ENCODE measurements around the gene SORBS1.
A peak's percentile ranks its signal among the peaks of the same experiment; 100 is the strongest.

Gene SORBS1

GRCh38 chr10:95291365-95292039 is 269.7 kb downstream of the SORBS1 start:
- peak overlapping the region; percentile 25 for H2AK5ac ChIP-seq (ENCODE audit: low read length)
- WGBS (ENCODE audit: extremely low coverage, insufficient coverage, low lambda C conversion rate) = no CpG with 5 or more reads among the region's 19 CpGs
- H3K23ac ChIP-seq (ENCODE audit: low read length) = no peak overlapping the region
- H3K4me2 ChIP-seq (ENCODE audit: low read length) = peak overlapping the region; percentile 37
- peaks cover 26% of the 10 kb centered on the region for H3K79me2 ChIP-seq (ENCODE audit: control insufficient read depth, insufficient read depth, low read length)
- no peak overlapping the region for H3K4me3 ChIP-seq (ENCODE audit: low read length)
- no peak overlapping the region for H4K8ac ChIP-seq (ENCODE audit: low read depth, low read length)
- no peak overlapping the region for H4K5ac ChIP-seq (ENCODE audit: low read length)
- H3K36me3 ChIP-seq (ENCODE audit: control insufficient read depth, insufficient read depth, low read length) = no peaks in the 10 kb centered on the region
- H3K56ac ChIP-seq (ENCODE audit: low read length) = peak overlapping the region; percentile 73
- no peak overlapping the region for H3K4ac ChIP-seq (ENCODE audit: low read depth, low read length)
- peak overlapping the region; percentile 22 for H2BK5ac ChIP-seq (ENCODE audit: low read length)
- H3K27ac ChIP-seq (ENCODE audit: low read depth, low read length) = no peak overlapping the region
- peak overlapping the region; percentile 98 for H3K18ac ChIP-seq (ENCODE audit: low read length)
- H3K9ac ChIP-seq (ENCODE audit: low read length) = peak overlapping the region; percentile 56
- H2BK15ac ChIP-seq (replicated peaks; ENCODE audit: low read depth) = no peak overlapping the region
- peaks cover 12% of the 10 kb centered on the region for H3K4me1 ChIP-seq (ENCODE audit: control insufficient read depth, low read depth, low read length)
- DNase-seq = no peak
- no peaks in the 10 kb centered on the region for H3K27me3 ChIP-seq (ENCODE audit: insufficient read depth, low read length, poor library complexity)
- H3K79me1 ChIP-seq (ENCODE audit: low read length) = peaks cover 11% of the 10 kb centered on the region
- H2BK120ac ChIP-seq (ENCODE audit: low read depth, low read length) = peak overlapping the region; percentile 65

- peak; percentile 78 for DNase-seq
- peak within 1 kb of the TSS; percentile 74 for H3K27ac ChIP-seq (ENCODE audit: low read depth, low read length)
- H4K8ac ChIP-seq (ENCODE audit: low read depth, low read length) = peak within 1 kb of the TSS; percentile 67
- WGBS (ENCODE audit: extremely low coverage, insufficient coverage, low lambda C conversion rate) = no CpG with 5 or more reads among the region's 119 CpGs
- peak within 1 kb of the TSS; percentile 86 for H3K4me3 ChIP-seq (ENCODE audit: low read length)
- peak within 1 kb of the TSS; percentile 25 for H2AK5ac ChIP-seq (ENCODE audit: low read length)
- peak within 1 kb of the TSS; percentile 97 for H2BK120ac ChIP-seq (ENCODE audit: low read depth, low read length)
- H3K56ac ChIP-seq (ENCODE audit: low read length) = peak within 1 kb of the TSS; percentile 91
- no peaks in the 10 kb centered on the region for H3K27me3 ChIP-seq (ENCODE audit: insufficient read depth, low read length, poor library complexity)
- H3K23ac ChIP-seq (ENCODE audit: low read length) = no peak within 1 kb of the TSS
- H3K9ac ChIP-seq (ENCODE audit: low read length) = peak within 1 kb of the TSS; percentile 93
- no peaks in the 10 kb centered on the region for H3K36me3 ChIP-seq (ENCODE audit: control insufficient read depth, insufficient read depth, low read length)
- peaks cover 28% of the 10 kb centered on the region for H3K79me2 ChIP-seq (ENCODE audit: control insufficient read depth, insufficient read depth, low read length)
- no peak within 1 kb of the TSS for H4K5ac ChIP-seq (ENCODE audit: low read length)
- H3K4ac ChIP-seq (ENCODE audit: low read depth, low read length) = peak within 1 kb of the TSS; percentile 98
- H2BK15ac ChIP-seq (replicated peaks; ENCODE audit: low read depth) = peak within 1 kb of the TSS; percentile 1
- H2BK5ac ChIP-seq (ENCODE audit: low read length) = peak within 1 kb of the TSS; percentile 53
- H3K79me1 ChIP-seq (ENCODE audit: low read length) = peaks cover 11% of the 10 kb centered on the region
- H3K4me1 ChIP-seq (ENCODE audit: control insufficient read depth, low read depth, low read length) = peaks cover 12% of the 10 kb centered on the region
- H3K4me2 ChIP-seq (ENCODE audit: low read length) = peak within 1 kb of the TSS; percentile 38
- peak within 1 kb of the TSS; percentile 98 for H3K18ac ChIP-seq (ENCODE audit: low read length)
Measured at GRCh38 chr10:95290461-95291364, 270.5 kb downstream of the SORBS1 start, which contains the start of gene PDLIM1. Gene PDLIM1, minus strand, starts transcription at chr10:95291003. Its CDS starts 88 bp downstream, at chr10:95290915.

GRCh38 chr10:95289921-95290421 is 271.2 kb downstream of the SORBS1 start:
- Histone ChIP-seq H3K79me1 (ENCODE audit: low read length) (peaks cover 15% of the 10 kb centered on the region), H3K4me3 (ENCODE audit: low read length) (peak overlapping the region; percentile 86), H2BK15ac (replicated peaks; ENCODE audit: low read depth) (peak overlapping the region; percentile 1), H4K5ac (ENCODE audit: low read length) (no peak overlapping the region), H3K4me2 (ENCODE audit: low read length) (peak overlapping the region; percentile 34), H3K36me3 (ENCODE audit: control insufficient read depth, insufficient read depth, low read length) (no peaks in the 10 kb centered on the region), H2BK5ac (ENCODE audit: low read length) (no peak overlapping the region), H2AK5ac (ENCODE audit: low read length) (no peak overlapping the region), H3K9ac (ENCODE audit: low read length) (peak overlapping the region; percentile 93), H3K18ac (ENCODE audit: low read length) (peak overlapping the region; percentile 98), H3K27me3 (ENCODE audit: insufficient read depth, low read length, poor library complexity) (no peaks in the 10 kb centered on the region), H4K8ac (ENCODE audit: low read depth, low read length) (peak overlapping the region; percentile 67), H3K27ac (ENCODE audit: low read depth, low read length) (no peak overlapping the region), H3K79me2 (ENCODE audit: control insufficient read depth, insufficient read depth, low read length) (peaks cover 35% of the 10 kb centered on the region), H3K23ac (ENCODE audit: low read length) (no peak overlapping the region), H3K56ac (ENCODE audit: low read length) (peak overlapping the region; percentile 91), H3K4me1 (ENCODE audit: control insufficient read depth, low read depth, low read length) (peaks cover 10% of the 10 kb centered on the region), H2BK120ac (ENCODE audit: low read depth, low read length) (peak overlapping the region; percentile 97), H3K4ac (ENCODE audit: low read depth, low read length) (peak overlapping the region; percentile 98)
- WGBS (ENCODE audit: extremely low coverage, insufficient coverage, low lambda C conversion rate) = no CpG with 5 or more reads among the region's 14 CpGs
- no peak for DNase-seq

- Histone ChIP-seq H3K4me1 (ENCODE audit: control insufficient read depth, low read depth, low read length) (peaks cover 9% of the 10 kb centered on the region), H3K4ac (ENCODE audit: low read depth, low read length) (peak overlapping the region; percentile 98), H4K5ac (ENCODE audit: low read length) (no peak overlapping the region), H3K9ac (ENCODE audit: low read length) (peak overlapping the region; percentile 93), H3K56ac (ENCODE audit: low read length) (peak overlapping the region; percentile 91), H2BK15ac (replicated peaks; ENCODE audit: low read depth) (no peak overlapping the region), H4K8ac (ENCODE audit: low read depth, low read length) (no peak overlapping the region), H3K4me3 (ENCODE audit: low read length) (peak overlapping the region; percentile 86), H3K27me3 (ENCODE audit: insufficient read depth, low read length, poor library complexity) (no peaks in the 10 kb centered on the region), H3K27ac (ENCODE audit: low read depth, low read length) (peak overlapping the region; percentile 11), H2BK5ac (ENCODE audit: low read length) (no peak overlapping the region), H3K36me3 (ENCODE audit: control insufficient read depth, insufficient read depth, low read length) (no peaks in the 10 kb centered on the region), H3K18ac (ENCODE audit: low read length) (peak overlapping the region; percentile 98), H3K23ac (ENCODE audit: low read length) (no peak overlapping the region), H3K4me2 (ENCODE audit: low read length) (peak overlapping the region; percentile 34), H2BK120ac (ENCODE audit: low read depth, low read length) (no peak overlapping the region), H2AK5ac (ENCODE audit: low read length) (no peak overlapping the region), H3K79me1 (ENCODE audit: low read length) (peaks cover 19% of the 10 kb centered on the region), H3K79me2 (ENCODE audit: control insufficient read depth, insufficient read depth, low read length) (peaks cover 39% of the 10 kb centered on the region)
- DNase-seq = peak; percentile 90
- WGBS (ENCODE audit: extremely low coverage, insufficient coverage, low lambda C conversion rate) = no CpG with 5 or more reads among the region's 12 CpGs
Measured at GRCh38 chr10:95289003-95289920, 271.9 kb downstream of the SORBS1 start.

- peaks cover 9% of the 10 kb centered on the region for H3K4me1 ChIP-seq (ENCODE audit: control insufficient read depth, low read depth, low read length)
- peak overlapping the region; percentile 30 for H3K9ac ChIP-seq (ENCODE audit: low read length)
- no peak overlapping the region for H2AK5ac ChIP-seq (ENCODE audit: low read length)
- no peak overlapping the region for H2BK120ac ChIP-seq (ENCODE audit: low read depth, low read length)
- no peak for DNase-seq
- no peak overlapping the region for H4K8ac ChIP-seq (ENCODE audit: low read depth, low read length)
- no peaks in the 10 kb centered on the region for H3K27me3 ChIP-seq (ENCODE audit: insufficient read depth, low read length, poor library complexity)
- H3K18ac ChIP-seq (ENCODE audit: low read length) = no peak overlapping the region
- no peak overlapping the region for H3K4me3 ChIP-seq (ENCODE audit: low read length)
- no peak overlapping the region for H3K23ac ChIP-seq (ENCODE audit: low read length)
- no peak overlapping the region for H3K4ac ChIP-seq (ENCODE audit: low read depth, low read length)
- H3K79me2 ChIP-seq (ENCODE audit: control insufficient read depth, insufficient read depth, low read length) = peaks cover 44% of the 10 kb centered on the region
- H3K36me3 ChIP-seq (ENCODE audit: control insufficient read depth, insufficient read depth, low read length) = no peaks in the 10 kb centered on the region
- H2BK15ac ChIP-seq (replicated peaks; ENCODE audit: low read depth) = no peak overlapping the region
- no peak overlapping the region for H3K4me2 ChIP-seq (ENCODE audit: low read length)
- H3K79me1 ChIP-seq (ENCODE audit: low read length) = peaks cover 21% of the 10 kb centered on the region
- no peak overlapping the region for H3K27ac ChIP-seq (ENCODE audit: low read depth, low read length)
- no peak overlapping the region for H4K5ac ChIP-seq (ENCODE audit: low read length)
- no CpG with 5 or more reads among the region's 1 CpG for WGBS (ENCODE audit: extremely low coverage, insufficient coverage, low lambda C conversion rate)
- no peak overlapping the region for H2BK5ac ChIP-seq (ENCODE audit: low read length)
- H3K56ac ChIP-seq (ENCODE audit: low read length) = no peak overlapping the region
Measured at GRCh38 chr10:95288303-95288702, 272.9 kb downstream of the SORBS1 start.

Measured in mesendoderm (in vitro differentiated cells).